Subcutaneous abdominal adipose tissue (tissue), 5 donors: ENCODE measurements around the gene TAOK3.
"Not testable (repeated sequence)": the region's sequence is repeated elsewhere in the genome, so short reads cannot be mapped to it uniquely, and the experiment has no call there.

ENCODE experiments used
- H3K27ac ChIP-seq: one replicate; pipeline ENCODE4 v1.7.0; 2013; ENCODE audit warnings: low read depth, mild to moderate bottlenecking, inconsistent platforms, low read length, moderate library complexity
- H3K27me3 ChIP-seq, 5 donors: one replicate each; pipeline ENCODE4 v1.7.0; 2013; ENCODE audit warnings: low read length in 5 of 5, inconsistent platforms in 1 of 5; ENCODE audit not compliant: control insufficient read depth in 5 of 5, insufficient read depth in 4 of 5
- H3K36me3 ChIP-seq, 5 donors: one replicate each; pipeline ENCODE4 v1.7.0; 2013; ENCODE audit warnings: low read length in 5 of 5; ENCODE audit not compliant: control insufficient read depth in 5 of 5, insufficient read depth in 5 of 5
- H3K4me1 ChIP-seq, 5 donors: one replicate each; pipeline ENCODE4 v1.7.0; 2013; ENCODE audit warnings: low read length in 5 of 5, mild to moderate bottlenecking in 3 of 5, moderate library complexity in 1 of 5; ENCODE audit not compliant: control insufficient read depth in 5 of 5, insufficient read depth in 5 of 5
- H3K4me3 ChIP-seq, 5 donors: one replicate each; pipeline ENCODE4 v1.7.0; 2013; ENCODE audit warnings: low read length in 5 of 5, low read depth in 1 of 5
- H3K9ac ChIP-seq, 5 donors: one replicate each; pipeline ENCODE4 v1.7.0; 2013; ENCODE audit warnings: low read length in 5 of 5, mild to moderate bottlenecking in 4 of 5, moderate library complexity in 3 of 5
- H3K9me3 ChIP-seq, 5 donors: one replicate each; pipeline ENCODE4 v1.7.0; 2013; ENCODE audit warnings: low read length in 5 of 5; ENCODE audit not compliant: control insufficient read depth in 5 of 5
- donor health status: healthy.
- donor health status: healthy.
- donor health status: healthy.
- donor health status: healthy.
- donor health status: healthy.

TAOK3 gene

GRCh38 chr12:118358008-118358359 lies 14.7 kb downstream of the TAOK3 start:
- H3K9ac ChIP-seq: no peak overlapping the region
- no peak overlapping the region for H3K4me3 ChIP-seq
- no peaks in the 10 kb centered on the region for H3K36me3 ChIP-seq
- no peak overlapping the region for H3K27ac ChIP-seq
- no peaks in the 10 kb centered on the region for H3K27me3 ChIP-seq
- H3K4me1 ChIP-seq: peaks cover 0 to 16% (median 13%) of the 10 kb centered on the region in 5 donors
- peaks cover 0 to 3% (median 0%) of the 10 kb centered on the region in 5 donors for H3K9me3 ChIP-seq

- H3K27me3 ChIP-seq: no peaks in the 10 kb centered on the region
- peak overlapping the region in 1 of 5 donors; percentile 21 for H3K9ac ChIP-seq
- peaks cover 0 to 3% (median 0%) of the 10 kb centered on the region in 5 donors for H3K9me3 ChIP-seq
- H3K27ac ChIP-seq: peak overlapping the region; percentile 63
- H3K4me1 ChIP-seq: peaks cover 0 to 16% (median 13%) of the 10 kb centered on the region in 5 donors
- no peaks in the 10 kb centered on the region for H3K36me3 ChIP-seq
- peak overlapping the region in 1 of 5 donors; percentile 15 for H3K4me3 ChIP-seq
Measured at GRCh38 chr12:118357257-118358007, 15.3 kb downstream of the TAOK3 start.

- Histone ChIP-seq H3K27ac (peak overlapping the region; percentile 63), H3K9me3 (peaks cover 0 to 3% (median 0%) of the 10 kb centered on the region in 5 donors), H3K4me1 (peaks cover 0 to 16% (median 13%) of the 10 kb centered on the region in 5 donors), H3K9ac (peak overlapping the region in 1 of 5 donors; percentile 4), H3K27me3 (no peaks in the 10 kb centered on the region), H3K4me3 (no peak overlapping the region), H3K36me3 (no peaks in the 10 kb centered on the region)
Measured at GRCh38 chr12:118356809-118357256, 15.9 kb downstream of the TAOK3 start.

GRCh38 chr12:118355843-118356242 lies 16.9 kb downstream of the TAOK3 start:
- H3K27me3 ChIP-seq: no peaks in the 10 kb centered on the region
- peaks cover 0 to 15% (median 13%) of the 10 kb centered on the region in 5 donors for H3K4me1 ChIP-seq
- H3K27ac ChIP-seq: no peak overlapping the region
- H3K4me3 ChIP-seq: no peak overlapping the region
- no peaks in the 10 kb centered on the region for H3K36me3 ChIP-seq
- peaks cover 0 to 3% (median 0%) of the 10 kb centered on the region in 5 donors for H3K9me3 ChIP-seq
- H3K9ac ChIP-seq: no peak overlapping the region

GRCh38 chr12:118354903-118355302 lies 17.8 kb downstream of the TAOK3 start:
- no peaks in the 10 kb centered on the region for H3K36me3 ChIP-seq
- H3K4me3 ChIP-seq: no peak overlapping the region
- no peaks in the 10 kb centered on the region for H3K27me3 ChIP-seq
- H3K27ac ChIP-seq: no peak overlapping the region
- H3K9me3 ChIP-seq: peaks cover 0 to 3% (median 0%) of the 10 kb centered on the region in 5 donors
- H3K4me1 ChIP-seq: peaks cover 0 to 15% (median 12%) of the 10 kb centered on the region in 5 donors
- no peak overlapping the region for H3K9ac ChIP-seq

GRCh38 chr12:118354503-118354902 lies 18.2 kb downstream of the TAOK3 start:
- not testable (repeated sequence) for H3K4me3 ChIP-seq, H3K27ac ChIP-seq, H3K27me3 ChIP-seq, H3K9me3 ChIP-seq, H3K9ac ChIP-seq, H3K36me3 ChIP-seq
- peaks cover 0 to 14% (median 10%) of the 10 kb centered on the region in 5 donors for H3K4me1 ChIP-seq

- H3K4me1 ChIP-seq: peaks cover 0 to 13% (median 10%) of the 10 kb centered on the region in 5 donors
Measured at GRCh38 chr12:118353721-118354120, 19.0 kb downstream of the TAOK3 start.

GRCh38 chr12:118350908-118351559 lies 21.7 kb downstream of the TAOK3 start:
- H3K36me3 ChIP-seq: no peaks in the 10 kb centered on the region
- peaks cover 0 to 5% (median 0%) of the 10 kb centered on the region in 5 donors for H3K4me1 ChIP-seq
- H3K4me3 ChIP-seq: no peak overlapping the region
- no peak overlapping the region for H3K27ac ChIP-seq
- no peaks in the 10 kb centered on the region for H3K27me3 ChIP-seq
- no peak overlapping the region for H3K9ac ChIP-seq
- peaks cover 0 to 3% (median 0%) of the 10 kb centered on the region in 5 donors for H3K9me3 ChIP-seq

More at GRCh38 chr12:118353721-118354120, 19.0 kb downstream of the TAOK3 start:
- no peaks in the 10 kb centered on the region for H3K36me3 ChIP-seq
- H3K27me3 ChIP-seq: no peaks in the 10 kb centered on the region
- no peak overlapping the region for H3K4me3 ChIP-seq
- no peak overlapping the region for H3K27ac ChIP-seq
- H3K9ac ChIP-seq: no peak overlapping the region
- peaks cover 0 to 3% (median 0%) of the 10 kb centered on the region in 5 donors for H3K9me3 ChIP-seq

GRCh38 chr12:118347916-118348315 lies 24.8 kb downstream of the TAOK3 start:
- Histone ChIP-seq H3K36me3 (no peaks in the 10 kb centered on the region), H3K27me3 (no peaks in the 10 kb centered on the region), H3K9ac (no peak overlapping the region), H3K27ac (no peak overlapping the region), H3K4me1 (peaks cover 0 to 5% (median 4%) of the 10 kb centered on the region in 5 donors), H3K9me3 (no peaks in the 10 kb centered on the region), H3K4me3 (no peak overlapping the region)

GRCh38 chr12:118346895-118347294 lies 25.8 kb downstream of the TAOK3 start:
- H3K9me3 ChIP-seq: no peaks in the 10 kb centered on the region
- peaks cover 0 to 5% (median 4%) of the 10 kb centered on the region in 5 donors for H3K4me1 ChIP-seq
- no peak overlapping the region for H3K27ac ChIP-seq
- H3K27me3 ChIP-seq: no peaks in the 10 kb centered on the region
- H3K9ac ChIP-seq: no peak overlapping the region
- no peak overlapping the region for H3K4me3 ChIP-seq
- H3K36me3 ChIP-seq: no peaks in the 10 kb centered on the region
